ENCODE data around the gene MERTK. TPM values are rescaled to one million over a fixed set of nuclear protein-coding genes. Genes with fewer than 3 reads are reported as not detected.

The MERTK gene
- total RNA-seq, 4 donors from 2014 or later, result 32.4 to 102 (median 75.1) TPM

GRCh38 chr2:112059671-112060070 is 161.3 kb downstream of the MERTK start:
- no peak for TF ChIP-seq CTCF (IDR thresholded peaks at IDR 0.05; ENCODE audit: low read depth)

GRCh38 chr2:112061299-112061698 is 162.9 kb downstream of the MERTK start:
- no peak for TF ChIP-seq CTCF (IDR thresholded peaks at IDR 0.05; ENCODE audit: low read depth)

GRCh38 chr2:112061840-112062239 is 163.4 kb downstream of the MERTK start:
- TF ChIP-seq CTCF (IDR thresholded peaks at IDR 0.05; ENCODE audit: low read depth), result no peak

- no peak for TF ChIP-seq CTCF (IDR thresholded peaks at IDR 0.05; ENCODE audit: low read depth)
These were observed 164.5 kb downstream of the MERTK start for GRCh38 chr2:112062894-112063293.

GRCh38 chr2:112065486-112065885 is 167.1 kb downstream of the MERTK start:
- no peak for TF ChIP-seq CTCF (IDR thresholded peaks at IDR 0.05; ENCODE audit: low read depth)

GRCh38 chr2:112065966-112066365 is 167.6 kb downstream of the MERTK start:
- no peak for TF ChIP-seq CTCF (IDR thresholded peaks at IDR 0.05; ENCODE audit: low read depth)

GRCh38 chr2:112073875-112074274 is 175.5 kb downstream of the MERTK start:
- no peak for TF ChIP-seq CTCF (IDR thresholded peaks at IDR 0.05; ENCODE audit: low read depth)

Measured in subcutaneous adipose tissue (tissue), 4 donors.